Thymus (tissue), 14 donors: ENCODE results near the gene TCP11. TPM values are rescaled to one million over a fixed set of nuclear protein-coding genes. Genes with fewer than 3 reads are reported as not detected.

Experiments used
- DNase-seq, 9 donors: peaks; one replicate each; pipeline ENCODE4 v3.0.0-alpha.2; 2013; ENCODE audit warnings: low spot score in 9 of 9, low read depth in 6 of 9, missing footprints in 1 of 9
- H3K27ac ChIP-seq, 2 donors: one replicate each; pipeline ENCODE4 v1.5.1; 2013; ENCODE audit warnings: control low read depth in 1 of 2, low read depth in 1 of 2, low read length in 1 of 2, mild to moderate bottlenecking in 1 of 2, moderate library complexity in 1 of 2
- H3K27me3 ChIP-seq, 2 donors: one replicate each; pipeline ENCODE4 v1.5.1; 2013; ENCODE audit warnings: low read length in 1 of 2; ENCODE audit not compliant: control insufficient read depth in 2 of 2, insufficient read depth in 1 of 2
- H3K36me3 ChIP-seq, 2 donors: one replicate each; pipeline ENCODE4 v1.5.1; 2013; ENCODE audit warnings: low read length in 1 of 2, mild to moderate bottlenecking in 1 of 2, moderate library complexity in 1 of 2; ENCODE audit not compliant: control insufficient read depth in 2 of 2, insufficient read depth in 2 of 2
- H3K4me1 ChIP-seq, 2 donors: one replicate each; pipeline ENCODE4 v1.5.1; 2013; ENCODE audit warnings: low read length in 2 of 2; ENCODE audit not compliant: control insufficient read depth in 2 of 2, insufficient read depth in 2 of 2
- H3K4me3 ChIP-seq, 2 donors: one replicate each; pipeline ENCODE4 v1.5.1; 2013; ENCODE audit warnings: low read length in 2 of 2, control low read depth in 1 of 2, mild to moderate bottlenecking in 1 of 2
- H3K9me3 ChIP-seq, 2 donors: one replicate each; pipeline ENCODE4 v1.5.1; 2013; ENCODE audit warnings: low read length in 1 of 2, mild to moderate bottlenecking in 1 of 2; ENCODE audit not compliant: control insufficient read depth in 2 of 2, insufficient read depth in 1 of 2
- WGBS: extraction: QIAGEN DNeasy Blood & Tissue Kit; methylation state at CpG from one replicate; pipeline ENCODE4 v1.1.7; 2013; 5-methylcytosine and 5-hydroxymethylcytosine counted together
- long read RNA-seq, 10 donors: transcript quantifications; one replicate each; lab custom pipeline, GENCODE V29; 2026
- polyA plus RNA-seq: library from polyadenylated mRNA; stranded (reverse); fragments of 200-250 nt; gene quantifications from one replicate; pipeline ENCODE4 v1.2.3, GENCODE V29; 2013
- total RNA-seq: library from RNA; stranded (reverse); fragments of 120-200 nt; gene quantifications from one replicate; pipeline ENCODE4 v1.2.4, GENCODE V29; 2013
- donor health status: healthy.

TCP11 gene
- total RNA-seq (0.33 TPM), polyA plus RNA-seq (0.30 TPM)
- long read RNA-seq, donor 1 = 0 reads
- long read RNA-seq, donor 2 = 0 reads
- long read RNA-seq, donor 3 = 0 reads
- long read RNA-seq, donor 4 = 0 reads
- long read RNA-seq, donor 5 = 0 reads
- long read RNA-seq, donor 6 = 0 reads
- long read RNA-seq, donor 7 = 0 reads
- long read RNA-seq, donor 8 = 0 reads
- long read RNA-seq, donor 9 = 0 reads
- long read RNA-seq, donor 10 = 0 reads

- DNase-seq = peak in 6 of 9 donors; percentile 12 to 59 (median 23)
- H3K9me3 ChIP-seq = no peaks in the 10 kb centered on the region
- H3K27me3 ChIP-seq = peaks cover 15 to 28% of the 10 kb centered on the region in 2 donors
- peak within 1 kb of the TSS in 1 of 2 donors; percentile 41 for H3K4me3 ChIP-seq
- WGBS = 21% methylated on average over 69 of the region's 69 CpGs
- H3K36me3 ChIP-seq = no peaks in the 10 kb centered on the region
- no peak within 1 kb of the TSS for H3K27ac ChIP-seq
- peaks cover 0 to 15% of the 10 kb centered on the region in 2 donors for H3K4me1 ChIP-seq
Measured at GRCh38 chr6:35141007-35141655, at the start of gene TCP11. TCP11 (minus strand) TSS chr6:35141339; CDS start chr6:35140870, 469 bp downstream.

DNA sequence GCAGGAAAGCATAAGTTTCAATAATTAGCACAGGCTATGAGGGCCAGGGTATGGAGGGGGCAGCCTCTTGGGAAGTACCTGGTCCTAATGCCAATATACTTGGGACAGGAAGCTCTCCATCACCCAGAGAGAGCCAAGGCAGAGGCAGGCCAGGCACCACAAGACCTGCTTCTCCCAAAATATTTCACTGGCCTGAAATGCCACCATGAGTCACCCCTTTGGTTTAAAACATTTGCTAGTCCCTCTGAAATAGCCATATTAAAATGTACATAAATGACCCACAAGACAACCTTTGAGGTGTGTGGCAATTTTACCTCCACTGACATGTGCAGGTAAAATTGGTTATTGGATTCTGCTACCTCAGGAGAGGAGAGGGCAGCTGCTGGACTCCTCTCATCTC, 49.2 kb upstream of the TCP11 start:
- Histone ChIP-seq H3K36me3 (no peaks in the 10 kb centered on the region), H3K4me1 (no peaks in the 10 kb centered on the region), H3K9me3 (no peaks in the 10 kb centered on the region), H3K27ac (no peak overlapping the region), H3K27me3 (peaks cover 0 to 9% of the 10 kb centered on the region in 2 donors), H3K4me3 (no peak overlapping the region)
- DNase-seq = no peak

DNA sequence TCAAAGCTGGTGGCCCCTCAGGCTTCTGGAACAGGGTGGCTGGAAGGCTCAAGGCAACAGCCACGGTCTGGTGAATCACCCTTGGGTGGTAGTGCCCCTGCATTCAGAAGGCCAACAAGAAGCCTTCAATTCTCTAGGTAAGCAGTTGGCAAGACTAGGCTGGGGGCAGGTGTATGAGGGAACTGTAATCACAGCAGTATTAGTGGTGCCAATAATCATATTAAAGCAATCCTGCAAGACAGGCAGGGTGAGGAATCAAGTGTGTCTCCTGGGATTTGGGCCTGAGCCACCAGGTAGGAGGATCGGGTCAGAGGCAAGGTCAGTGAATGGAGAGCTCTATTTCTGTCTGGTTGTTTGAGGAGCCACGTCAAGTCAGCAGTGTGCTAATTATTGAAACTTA, 47.7 kb upstream of the TCP11 start:
- no peak overlapping the region for H3K27ac ChIP-seq
- H3K36me3 ChIP-seq = no peaks in the 10 kb centered on the region
- no peak overlapping the region for H3K4me3 ChIP-seq
- no peaks in the 10 kb centered on the region for H3K9me3 ChIP-seq
- WGBS = 90% methylated on average over 3 of the region's 3 CpGs
- H3K27me3 ChIP-seq = peaks cover 0 to 18% of the 10 kb centered on the region in 2 donors
- DNase-seq = no peak
- H3K4me1 ChIP-seq = no peaks in the 10 kb centered on the region

GRCh38 chr6:35186571-35186970, 45.4 kb upstream of the TCP11 start:
- H3K4me1 ChIP-seq = peaks cover 0 to 5% of the 10 kb centered on the region in 2 donors
- H3K27ac ChIP-seq = no peak overlapping the region
- H3K27me3 ChIP-seq = peaks cover 2 to 38% of the 10 kb centered on the region in 2 donors
- 97% methylated on average over 2 of the region's 2 CpGs for WGBS
- no peaks in the 10 kb centered on the region for H3K9me3 ChIP-seq
- no peaks in the 10 kb centered on the region for H3K36me3 ChIP-seq
- no peak for DNase-seq
- no peak overlapping the region for H3K4me3 ChIP-seq

DNA sequence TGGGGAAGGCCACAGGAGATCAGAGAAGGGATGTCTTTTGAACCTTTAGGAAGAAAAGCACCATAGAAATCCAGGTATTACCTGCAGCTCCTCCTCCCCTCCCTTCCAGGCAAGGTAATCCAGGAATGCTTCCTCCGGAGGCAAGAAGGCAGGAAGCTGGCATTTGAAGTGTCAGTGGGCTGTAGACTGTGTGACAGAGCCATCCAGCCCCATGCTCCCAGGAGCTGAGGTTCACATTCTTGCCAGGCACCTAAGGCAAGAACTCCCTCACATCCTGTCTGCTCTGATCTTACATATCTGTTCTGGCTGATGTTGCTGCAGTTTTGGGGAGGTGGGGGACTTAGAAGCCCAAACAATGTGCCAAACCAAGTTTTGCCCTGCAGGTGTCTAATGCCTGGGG, 44.8 kb upstream of the TCP11 start:
- 88% methylated on average over 1 of the region's 1 CpG for WGBS
- Histone ChIP-seq H3K36me3 (no peaks in the 10 kb centered on the region), H3K27me3 (peaks cover 2 to 43% of the 10 kb centered on the region in 2 donors), H3K4me1 (peaks cover 0 to 5% of the 10 kb centered on the region in 2 donors), H3K9me3 (no peaks in the 10 kb centered on the region), H3K4me3 (no peak overlapping the region), H3K27ac (no peak overlapping the region)
- no peak for DNase-seq

DNA sequence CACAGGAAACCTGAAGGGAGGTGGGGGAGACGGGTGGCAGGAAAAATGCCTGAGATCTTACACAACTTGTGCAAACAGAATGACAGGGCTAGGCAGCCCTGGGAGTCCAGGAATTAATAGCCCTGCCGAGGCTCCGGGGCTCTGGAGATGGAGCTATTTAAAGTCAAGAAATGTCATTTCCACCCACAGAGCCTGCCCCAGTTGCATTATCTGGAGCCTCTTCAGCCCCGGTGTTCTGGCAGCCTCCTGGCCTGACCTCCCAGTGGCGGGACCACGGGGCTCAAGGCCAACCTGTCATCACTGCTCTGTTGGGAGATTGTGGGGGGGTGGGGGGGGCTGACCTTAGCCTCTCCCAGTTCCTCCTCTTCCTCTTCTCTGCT, 44.2 kb upstream of the TCP11 start:
- DNase-seq = no peak
- Histone ChIP-seq H3K9me3 (no peaks in the 10 kb centered on the region), H3K4me1 (peaks cover 0 to 5% of the 10 kb centered on the region in 2 donors), H3K27me3 (peaks cover 2 to 41% of the 10 kb centered on the region in 2 donors), H3K36me3 (no peaks in the 10 kb centered on the region), H3K4me3 (no peak overlapping the region), H3K27ac (no peak overlapping the region)
- WGBS = 81% methylated on average over 6 of the region's 6 CpGs

DNA sequence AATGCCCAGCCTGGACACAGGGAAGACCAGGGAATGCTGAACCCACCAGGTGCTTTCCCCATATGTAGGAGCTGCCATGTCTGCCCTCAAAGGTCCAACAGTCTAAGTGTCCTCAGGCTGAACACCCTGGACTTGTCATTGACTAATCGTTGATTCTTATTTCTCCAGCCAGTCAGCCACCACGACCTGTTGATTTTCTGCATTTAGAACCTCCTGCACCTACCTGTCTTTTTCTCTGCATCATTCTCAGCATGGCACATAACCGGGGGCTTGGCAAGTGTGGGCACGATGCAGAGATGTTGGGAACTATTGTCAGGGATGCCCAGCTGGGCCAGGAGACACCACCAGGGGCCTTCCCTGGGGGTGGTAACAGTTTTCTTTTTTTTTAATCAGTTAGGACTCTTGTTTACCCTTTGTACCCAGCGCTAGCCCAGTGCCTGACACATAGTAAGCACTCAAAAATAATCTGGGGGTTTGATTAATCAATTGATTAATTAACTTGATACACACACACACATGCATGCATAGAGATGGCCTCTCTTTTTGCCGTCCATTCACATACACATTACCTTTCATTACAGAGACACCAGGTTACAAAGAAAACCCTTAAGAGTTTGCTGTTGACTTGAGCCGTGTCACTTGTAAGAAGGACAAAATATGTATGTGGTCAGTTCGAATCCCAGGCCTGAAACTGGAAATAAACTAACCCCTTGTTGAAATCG, 43.6 kb upstream of the TCP11 start:
- Histone ChIP-seq H3K27me3 (peaks cover 2 to 41% of the 10 kb centered on the region in 2 donors), H3K36me3 (no peaks in the 10 kb centered on the region), H3K4me1 (peaks cover 0 to 5% of the 10 kb centered on the region in 2 donors), H3K9me3 (no peaks in the 10 kb centered on the region), H3K27ac (no peak overlapping the region), H3K4me3 (no peak overlapping the region)
- DNase-seq = no peak
- WGBS = 82% methylated on average over 9 of the region's 9 CpGs

DNA sequence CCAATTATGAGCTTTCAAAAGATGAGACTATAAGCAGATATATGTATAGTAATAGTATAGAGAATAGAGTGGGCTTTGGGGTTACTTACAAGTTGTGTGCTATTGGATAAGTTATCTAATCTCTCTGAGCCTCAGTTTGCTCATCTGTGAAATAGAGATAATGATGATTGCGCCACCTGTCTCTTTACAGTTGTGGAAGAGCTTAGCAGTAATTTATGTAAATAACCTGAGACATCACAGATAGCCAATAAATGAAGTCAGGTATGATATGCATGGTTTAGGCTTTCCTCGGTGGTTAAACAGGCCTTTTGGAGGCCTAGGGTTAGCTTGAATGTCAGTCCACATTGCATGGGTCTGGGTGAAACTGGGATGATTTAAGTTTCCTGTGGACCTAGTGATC, 42.8 kb upstream of the TCP11 start:
- Histone ChIP-seq H3K4me3 (no peak overlapping the region), H3K9me3 (no peaks in the 10 kb centered on the region), H3K36me3 (no peaks in the 10 kb centered on the region), H3K27ac (no peak overlapping the region), H3K27me3 (peaks cover 2 to 41% of the 10 kb centered on the region in 2 donors), H3K4me1 (peaks cover 0 to 5% of the 10 kb centered on the region in 2 donors)
- WGBS = 96% methylated on average over 2 of the region's 2 CpGs
- no peak for DNase-seq

DNA sequence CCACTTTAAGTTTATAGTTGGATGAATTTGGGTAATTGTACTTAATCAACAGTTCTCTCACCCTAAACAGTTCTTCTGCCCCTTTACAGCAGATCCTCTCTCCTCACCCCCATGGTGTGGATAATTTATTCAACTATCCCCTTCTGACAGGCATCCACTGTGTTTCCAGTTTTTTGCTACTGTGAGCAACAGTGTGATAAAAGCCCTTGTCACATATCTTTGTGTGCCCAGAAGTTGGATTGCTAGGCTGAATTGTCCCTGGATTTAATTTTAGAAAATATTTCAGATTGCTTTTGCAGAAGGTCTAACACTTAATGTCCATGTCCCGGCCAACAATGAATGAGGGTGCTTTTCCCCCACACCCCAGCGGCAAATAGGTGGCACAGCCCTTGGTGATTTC, 42.1 kb upstream of the TCP11 start:
- WGBS = over 99% methylated on average over 2 of the region's 2 CpGs
- H3K27ac ChIP-seq = no peak overlapping the region
- H3K36me3 ChIP-seq = no peaks in the 10 kb centered on the region
- H3K4me1 ChIP-seq = peaks cover 0 to 5% of the 10 kb centered on the region in 2 donors
- no peak overlapping the region for H3K4me3 ChIP-seq
- no peaks in the 10 kb centered on the region for H3K9me3 ChIP-seq
- H3K27me3 ChIP-seq = peaks cover 2 to 41% of the 10 kb centered on the region in 2 donors
- no peak for DNase-seq
